NT2/D1 (cell line): ENCODE results near the gene CARD11.

ENCODE experiments used
- SUZ12 ChIP-seq: IDR thresholded peaks from 2 replicates; pipeline ENCODE4 v1.6.1; 2011; ENCODE audit not compliant: insufficient read length, insufficient read depth; ENCODE audit errors: extremely low read depth
- YY1 ChIP-seq: IDR thresholded peaks from 2 replicates; pipeline ENCODE4 v1.6.1; 2011; ENCODE audit not compliant: insufficient read length, insufficient read depth
- ZNF274 ChIP-seq: IDR thresholded peaks from 2 replicates; pipeline ENCODE4 v1.6.1; 2011; ENCODE audit warnings: mild to moderate bottlenecking, low read depth, low read length

- no peak for TF ChIP-seq YY1
- no peak for TF ChIP-seq ZNF274
- no peak for TF ChIP-seq SUZ12
Observed at GRCh38 chr7:2984091-2984490, 59.6 kb downstream of the CARD11 start.
